Breast epithelium (tissue), 4 donors: ENCODE data around the gene KRTCAP3. TPM values are rescaled to one million over a fixed set of nuclear protein-coding genes. Genes with fewer than 3 reads are reported as not detected.

Experiments
- DNase-seq, 2 donors: peaks; one replicate each; pipeline ENCODE4 v3.0.0-alpha.2; 2019; ENCODE audit warnings: low spot score in 2 of 2
- H3K27ac ChIP-seq, 2 donors: fragments of 200-600 bp; sonication (generic) in 1 of 2; one replicate each; pipeline ENCODE4 v1.5.1; 2016 to 2019; ENCODE audit warnings: mild to moderate bottlenecking in 1 of 2
- H3K27me3 ChIP-seq, 2 donors: fragments of 200-600 bp; sonication (generic) in 1 of 2; one replicate each; pipeline versions ENCODE4 v1.5.1 to v1.6.0; 2017 to 2019; ENCODE audit warnings: control low read depth in 1 of 2, mild to moderate bottlenecking in 1 of 2
- H3K36me3 ChIP-seq: fragments of 200-600 bp; one replicate; pipeline ENCODE4 v1.5.1; 2019
- H3K4me1 ChIP-seq, 2 donors: fragments of 200-600 bp; sonication (generic); one replicate each; pipeline ENCODE4 v1.5.1; 2016 to 2019; ENCODE audit warnings: control low read depth in 1 of 2
- H3K4me3 ChIP-seq, 3 donors: fragments of 200-600 bp; sonication (generic); 1 replicate in 2 of 3; 2 replicates in 1 of 3; pipeline ENCODE4 v1.5.1; 2016 to 2019; ENCODE audit warnings: mild to moderate bottlenecking in 3 of 3, moderate library complexity in 2 of 3
- H3K9me3 ChIP-seq, 2 donors: fragments of 200-600 bp; sonication (generic) in 1 of 2; one replicate each; pipeline ENCODE4 v1.5.1; 2016 to 2019; ENCODE audit warnings: control low read depth in 1 of 2
- CTCF ChIP-seq, 3 donors: fragments of 450-650 bp; IDR thresholded peaks; one replicate each; pipeline ENCODE4 v1.5.1; 2016 to 2017; ENCODE audit warnings: antibody characterized with exemption in 3 of 3, mild to moderate bottlenecking in 3 of 3, moderate library complexity in 3 of 3
- POLR2A ChIP-seq: fragments of 450-650 bp; IDR thresholded peaks from one replicate; pipeline ENCODE4 v1.6.1; 2016; ENCODE audit warnings: antibody characterized with exemption, mild to moderate bottlenecking, moderate library complexity
- POLR2AphosphoS5 ChIP-seq, 3 donors: sonication (generic); formaldehyde crosslinking; IDR thresholded peaks; one replicate each; pipeline ENCODE4 v1.6.1; 2017; ENCODE audit warnings: antibody characterized with exemption in 3 of 3
- intact Hi-C: fragments of 100-400 bp; cut with DNase I; formaldehyde crosslinking; loops from one replicate; pipeline ENCODE4 v1.15.1; 2023; ENCODE audit warnings: low total_unique reads
- total RNA-seq, 3 donors: library from RNA; depleted of rRNA; stranded (reverse); fragments of >200 nt; gene quantifications; one replicate each; pipeline ENCODE4 v1.1.0, GENCODE V29; 2016

The KRTCAP3 gene
- total RNA-seq, 3 donors from 2014 or later = 3.8 to 31.2 (median 14.7) TPM

- peaks cover 0 to 7% of the 10 kb centered on the region in 2 donors for H3K4me1 ChIP-seq
- no peak for DNase-seq
- peak overlapping the region in 2 of 3 donors; percentile 78 to 98 for H3K4me3 ChIP-seq
- TF ChIP-seq POLR2AphosphoS5 (IDR thresholded peaks at IDR 0.05) (no peak), CTCF (IDR thresholded peaks at IDR 0.05) (no peak), POLR2A (no peak)
- intact Hi-C loops = no loop called here
- no peaks in the 10 kb centered on the region for H3K27me3 ChIP-seq
- no peaks in the 10 kb centered on the region for H3K9me3 ChIP-seq
- H3K27ac ChIP-seq = peak overlapping the region; percentile 74 to 95
- no peaks in the 10 kb centered on the region for H3K36me3 ChIP-seq
Measured at GRCh38 chr2:27493948-27494283, 51.7 kb downstream of the KRTCAP3 start.

Other genes starting within 250 kb of the KRTCAP3 start
- gene ATRAID, start 230.3 kb upstream of the KRTCAP3 start, total RNA-seq = 100 to 1,000 TPM; 146 to 243 (median 177) TPM
- 10 to 100 TPM; 43.4 to 86.2 (median 84.9) TPM for gene SLC5A6, start 230.1 kb upstream of the KRTCAP3 start, total RNA-seq
- gene CAD, start 225.0 kb upstream of the KRTCAP3 start, total RNA-seq = 10 to 100 TPM; 15.5 to 33.4 (median 17.3) TPM
- gene SLC30A3, start 179.3 kb upstream of the KRTCAP3 start, total RNA-seq = under 1 TPM in 1 of 3 donors, not detected in 2; 0.33 TPM
- not detected for gene DNAJC5G, start 166.9 kb upstream of the KRTCAP3 start, total RNA-seq
- gene TRIM54, start 160.0 kb upstream of the KRTCAP3 start, total RNA-seq = under 1 TPM in 2 of 3 donors, not detected in 1; 0.15 to 0.66 TPM
- gene UCN, start 133.9 kb upstream of the KRTCAP3 start, total RNA-seq = 1 to 10 TPM in 2 of 3 donors, under 1 TPM in 1; 0.80 to 8.8 (median 4.6) TPM
- 10 to 100 TPM; 72.8 to 95.1 (median 79.4) TPM for gene MPV17, start 119.3 kb upstream of the KRTCAP3 start, total RNA-seq
- gene GTF3C2, start 85.6 kb upstream of the KRTCAP3 start, total RNA-seq = 10 to 100 TPM; 32.6 to 63.5 (median 55.7) TPM
- gene EIF2B4, start 72.0 kb upstream of the KRTCAP3 start, total RNA-seq = 10 to 100 TPM; 38.1 to 48.9 (median 47.9) TPM
- 100 to 1,000 TPM; 109 to 121 (median 116) TPM for gene SNX17, start 71.8 kb upstream of the KRTCAP3 start, total RNA-seq
- gene ZNF513, start 61.6 kb upstream of the KRTCAP3 start, total RNA-seq = 10 to 100 TPM in 2 of 3 donors, 1 to 10 TPM in 1; 5.9 to 22.5 (median 15.7) TPM
- 10 to 100 TPM; 46.2 to 59.0 (median 54.4) TPM for gene PPM1G, start 32.8 kb upstream of the KRTCAP3 start, total RNA-seq
- 10 to 100 TPM; 70.5 to 87.5 (median 80.3) TPM for gene NRBP1, start 13.8 kb upstream of the KRTCAP3 start, total RNA-seq
- 10 to 100 TPM; 28.2 to 51.5 (median 32.1) TPM for gene IFT172, start 47.4 kb downstream of the KRTCAP3 start, total RNA-seq
- gene FNDC4, start 52.8 kb downstream of the KRTCAP3 start, total RNA-seq = 10 to 100 TPM; 12.4 to 57.7 (median 57.3) TPM
- gene GCKR, start 54.5 kb downstream of the KRTCAP3 start, total RNA-seq = 1 to 10 TPM in 2 of 3 donors, not detected in 1; 1.8 to 3.9 TPM
- gene ZNF512, start 140.7 kb downstream of the KRTCAP3 start, total RNA-seq = 10 to 100 TPM; 28.8 to 42.7 (median 39.7) TPM
- gene CCDC121, start 186.6 kb downstream of the KRTCAP3 start, total RNA-seq = 1 to 10 TPM; 4.9 to 8.9 (median 5.1) TPM
- 10 to 100 TPM; 24.2 to 30.3 (median 25.6) TPM for gene GPN1, start 186.7 kb downstream of the KRTCAP3 start, total RNA-seq
- gene SUPT7L, start 221.2 kb downstream of the KRTCAP3 start, total RNA-seq = 10 to 100 TPM; 21.4 to 34.2 (median 25.9) TPM
- gene SLC4A1AP, start 221.5 kb downstream of the KRTCAP3 start, total RNA-seq = 10 to 100 TPM; 23.3 to 27.1 (median 24.3) TPM